ENCODE results near the gene C1orf21.
A peak's percentile ranks its signal among the peaks of the same experiment; 100 is the strongest.

Gene C1orf21

GRCh38 chr1:184626076-184627006, 239.5 kb downstream of the C1orf21 start:
- DNase-seq (ENCODE audit: low spot score) = no peak

- no peak for DNase-seq (ENCODE audit: low spot score)
Observed at GRCh38 chr1:184627007-184627341, 240.1 kb downstream of the C1orf21 start.

- peak; percentile 91 for DNase-seq (ENCODE audit: low spot score)
Observed at GRCh38 chr1:184629266-184629665, 242.4 kb downstream of the C1orf21 start.

GRCh38 chr1:184630679-184631060, 243.8 kb downstream of the C1orf21 start:
- no peak for DNase-seq (ENCODE audit: low spot score)

GRCh38 chr1:184632415-184633175, 245.8 kb downstream of the C1orf21 start:
- DNase-seq (ENCODE audit: low spot score) = no peak

- DNase-seq (ENCODE audit: low spot score) = no peak
Observed at GRCh38 chr1:184633785-184634184, 247.0 kb downstream of the C1orf21 start.

GRCh38 chr1:184634296-184634695, 247.5 kb downstream of the C1orf21 start:
- no peak for DNase-seq (ENCODE audit: low spot score)

GRCh38 chr1:184635347-184635979, 248.6 kb downstream of the C1orf21 start:
- DNase-seq (ENCODE audit: low spot score) = no peak

- no peak for DNase-seq (ENCODE audit: low spot score)
Observed at GRCh38 chr1:184635980-184636431, 249.2 kb downstream of the C1orf21 start.

GRCh38 chr1:184637664-184638240, 250.9 kb downstream of the C1orf21 start:
- DNase-seq (ENCODE audit: low spot score) = no peak

- no peak for DNase-seq (ENCODE audit: low spot score)
Observed at GRCh38 chr1:184639205-184639604, 252.4 kb downstream of the C1orf21 start.

- no peak for DNase-seq (ENCODE audit: low spot score)
Observed at GRCh38 chr1:184640505-184640904, 253.7 kb downstream of the C1orf21 start.

GRCh38 chr1:184641894-184642293, 255.1 kb downstream of the C1orf21 start:
- no peak for DNase-seq (ENCODE audit: low spot score)

GRCh38 chr1:184643661-184644060, 256.8 kb downstream of the C1orf21 start:
- no peak for DNase-seq (ENCODE audit: low spot score)

- no peak for DNase-seq (ENCODE audit: low spot score)
Observed at GRCh38 chr1:184644771-184645170, 257.9 kb downstream of the C1orf21 start.

- no peak for DNase-seq (ENCODE audit: low spot score)
Observed at GRCh38 chr1:184646178-184646701, 259.4 kb downstream of the C1orf21 start.

- DNase-seq (ENCODE audit: low spot score) = no peak
Observed at GRCh38 chr1:184646824-184647223, 260.0 kb downstream of the C1orf21 start.

GRCh38 chr1:184647471-184647870, 260.6 kb downstream of the C1orf21 start:
- no peak for DNase-seq (ENCODE audit: low spot score)

GRCh38 chr1:184648160-184648855, 261.5 kb downstream of the C1orf21 start:
- no peak for DNase-seq (ENCODE audit: low spot score)

- no peak for DNase-seq (ENCODE audit: low spot score)
Observed at GRCh38 chr1:184648856-184649201, 262.0 kb downstream of the C1orf21 start.

GRCh38 chr1:184649451-184649888, 262.6 kb downstream of the C1orf21 start:
- DNase-seq (ENCODE audit: low spot score) = no peak
